DMS 273 (cell line): ENCODE measurements around the gene CROCC.
"Not testable (repeated sequence)": the region's sequence is repeated elsewhere in the genome, so short reads cannot be mapped to it uniquely, and the experiment has no call there.

Experiments used
- DNase-seq: peaks from one replicate; lab custom pipeline; 2025; ENCODE audit not compliant: unreplicated experiment; lab: John Stamatoyannopoulos, UW

CROCC gene

GRCh38 chr1:16896316-16897055 lies 25.2 kb upstream of the CROCC start:
- peak; percentile 99 for DNase-seq

GRCh38 chr1:16897653-16898052 lies 24.1 kb upstream of the CROCC start:
- not testable (repeated sequence) for DNase-seq

- not testable (repeated sequence) for DNase-seq
Measured at GRCh38 chr1:16898298-16898697, 23.4 kb upstream of the CROCC start.

- not testable (repeated sequence) for DNase-seq
Measured at GRCh38 chr1:16899020-16899419, 22.7 kb upstream of the CROCC start.

GRCh38 chr1:16900751-16901150 lies 21.0 kb upstream of the CROCC start:
- DNase-seq: peak; percentile 48

GRCh38 chr1:16901371-16901770 lies 20.4 kb upstream of the CROCC start:
- DNase-seq: not testable (repeated sequence)

- DNase-seq: no peak
Measured at GRCh38 chr1:16903054-16903453, 18.7 kb upstream of the CROCC start.

- DNase-seq: no peak
Measured at GRCh38 chr1:16903458-16903796, 18.3 kb upstream of the CROCC start.

GRCh38 chr1:16904560-16905109 lies 17.1 kb upstream of the CROCC start:
- DNase-seq: peak; percentile 100

- peak; percentile 95 for DNase-seq
Measured at GRCh38 chr1:16905110-16905867, 16.4 kb upstream of the CROCC start.

GRCh38 chr1:16905868-16906702 lies 15.6 kb upstream of the CROCC start:
- DNase-seq: no peak

- no peak for DNase-seq
Measured at GRCh38 chr1:16906873-16907272, 14.9 kb upstream of the CROCC start.

GRCh38 chr1:16907870-16908758 lies 13.6 kb upstream of the CROCC start:
- no peak for DNase-seq

- DNase-seq: not testable (repeated sequence)
Measured at GRCh38 chr1:16911851-16912721, 9.6 kb upstream of the CROCC start.

- DNase-seq: not testable (repeated sequence)
Measured at GRCh38 chr1:16912742-16913141, 9.0 kb upstream of the CROCC start.

GRCh38 chr1:16913181-16913832 lies 8.4 kb upstream of the CROCC start:
- DNase-seq: no peak

- DNase-seq: peak; percentile 100
Measured at GRCh38 chr1:16913833-16914662, 7.7 kb upstream of the CROCC start.
